Measurements from ENCODE around the gene PPFIA3. TPM values are rescaled to one million over a fixed set of nuclear protein-coding genes. Genes with fewer than 3 reads are reported as not detected.
"Not testable (repeated sequence)": the region's sequence is repeated elsewhere in the genome, so short reads cannot be mapped to it uniquely, and the experiment has no call there.

PPFIA3 gene
- total and polyA plus RNA-seq, 2 experiments from 2014 or later: 25.4 to 29.7 TPM

DNA sequence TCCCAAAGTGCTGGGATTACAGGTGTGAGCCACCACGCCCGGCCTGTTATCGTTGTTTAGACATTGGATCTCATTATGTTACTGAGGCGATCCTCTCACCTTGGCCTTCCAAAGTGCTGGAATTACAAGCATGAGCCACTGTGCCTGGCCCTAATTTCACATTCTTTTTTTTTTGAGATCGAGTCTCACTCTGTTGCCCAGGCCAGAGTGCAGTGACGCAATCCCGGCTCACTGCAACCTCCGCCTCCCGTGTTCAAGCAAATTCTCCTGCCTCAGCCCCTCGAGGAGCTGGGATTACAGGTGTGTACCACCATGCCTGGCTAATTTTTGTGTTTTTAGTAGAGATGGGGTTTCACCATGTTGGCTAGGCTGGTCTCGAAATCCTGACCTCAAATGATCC is 3.9 kb downstream of the PPFIA3 start:
- H3K9me2 ChIP-seq (ENCODE audit: insufficient read depth); DNase-seq (ENCODE audit: low spot score); H3K36me3 Mint-ChIP-seq (ENCODE audit: low read depth); H3K4me1 ChIP-seq (ENCODE audit: insufficient read depth); H3K4me2 ChIP-seq; ATAC-seq; H3K4me3 ChIP-seq; H4K20me1 ChIP-seq (replicated peaks; ENCODE audit: insufficient read depth); H2AFZ ChIP-seq; H3K9me3 Mint-ChIP-seq; H3K79me2 ChIP-seq (replicated peaks; ENCODE audit: insufficient read depth); H3K27ac ChIP-seq (ENCODE audit: low read depth); H3K4me3 Mint-ChIP-seq; H3K36me3 ChIP-seq (ENCODE audit: insufficient read depth); H3K27ac Mint-ChIP-seq; H3F3A ChIP-seq (replicated peaks; ENCODE audit: low read depth): not testable (repeated sequence)
- Mint-ChIP-seq H3K4me1 (peaks cover 12% of the 10 kb centered on the region), H3K27me3 (ENCODE audit: insufficient read depth, low read depth, poor library complexity) (peaks cover 35% of the 10 kb centered on the region)
- H3K27me3 ChIP-seq (ENCODE audit: insufficient read depth): peaks cover 36% of the 10 kb centered on the region

DNA sequence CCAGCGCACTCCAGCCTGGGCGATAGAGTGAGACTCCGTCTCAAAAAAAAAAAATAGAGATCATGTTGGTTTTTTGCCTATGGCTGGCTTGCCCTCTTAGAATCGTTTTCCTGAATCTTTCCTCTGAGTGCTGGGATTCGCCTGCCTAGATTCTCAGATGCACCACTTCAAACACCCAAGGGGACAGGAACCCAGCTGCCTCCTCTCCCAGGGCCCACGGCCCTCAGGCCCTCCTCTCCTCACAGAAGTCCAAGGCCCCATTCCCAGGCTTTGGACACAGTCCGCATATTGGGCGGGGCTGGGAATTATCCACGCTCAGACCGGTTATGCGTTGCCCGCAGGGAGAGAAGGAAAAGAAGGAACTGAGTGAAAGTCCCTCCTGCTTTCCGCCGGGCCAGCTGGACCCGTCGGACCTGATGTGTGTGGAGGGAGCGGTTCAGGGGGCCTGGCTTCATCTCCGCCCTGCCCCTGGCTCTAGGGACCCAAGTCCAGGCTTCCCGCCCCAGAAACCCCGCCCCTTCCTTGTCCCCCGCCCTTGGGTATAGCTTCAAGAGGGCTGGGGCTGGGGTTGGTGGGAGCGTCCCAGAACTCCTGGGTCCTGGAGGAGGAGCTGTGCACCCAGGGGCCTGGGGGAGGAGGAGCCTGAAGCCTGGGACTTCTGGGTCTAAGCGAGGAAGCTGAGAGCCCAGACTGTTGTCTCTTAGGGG is 5.8 kb downstream of the PPFIA3 start:
- H3K4me1 ChIP-seq (ENCODE audit: insufficient read depth): peaks cover 14% of the 10 kb centered on the region
- no peaks in the 10 kb centered on the region for H3K9me2 ChIP-seq (ENCODE audit: insufficient read depth)
- peaks cover 28% of the 10 kb centered on the region for H3K27me3 ChIP-seq (ENCODE audit: insufficient read depth)
- H3K79me2 ChIP-seq (replicated peaks; ENCODE audit: insufficient read depth): no peaks in the 10 kb centered on the region
- ATAC-seq (peak; percentile 69), DNase-seq (ENCODE audit: low spot score) (peak; percentile 85)
- H3K4me1 Mint-ChIP-seq: peaks cover 23% of the 10 kb centered on the region
- peak overlapping the region; percentile 61 for H3K4me3 ChIP-seq
- H3K4me2 ChIP-seq: peak overlapping the region; percentile 91
- H3K27ac ChIP-seq (ENCODE audit: low read depth): no peak overlapping the region
- H3K9me3 Mint-ChIP-seq: no peaks in the 10 kb centered on the region
- TF ChIP-seq POLR2AphosphoS5 (IDR thresholded peaks at IDR 0.05; ENCODE audit: low read depth) (peak; percentile 40), CREB1 (CRISPR knock-in tag; IDR thresholded peaks at IDR 0.05; ENCODE audit: low read depth) (no peak)
- H4K20me1 ChIP-seq (replicated peaks; ENCODE audit: insufficient read depth): no peaks in the 10 kb centered on the region
- H2AFZ ChIP-seq: peak overlapping the region; percentile 95
- 0 out of 2 replicates have a peak, but pooled peaks cover 10% of the 10 kb centered on the region for H3F3A ChIP-seq (replicated peaks; ENCODE audit: low read depth)
- no peaks in the 10 kb centered on the region; the same call in 2 of the 3 replicates for H3K36me3 Mint-ChIP-seq (ENCODE audit: low read depth)
- peaks cover 29% of the 10 kb centered on the region for H3K27me3 Mint-ChIP-seq (ENCODE audit: insufficient read depth, low read depth, poor library complexity)
- no peak overlapping the region for H3K27ac Mint-ChIP-seq
- peak overlapping the region; percentile 67 for H3K4me3 Mint-ChIP-seq
- no peaks in the 10 kb centered on the region for H3K36me3 ChIP-seq (ENCODE audit: insufficient read depth)

DNA sequence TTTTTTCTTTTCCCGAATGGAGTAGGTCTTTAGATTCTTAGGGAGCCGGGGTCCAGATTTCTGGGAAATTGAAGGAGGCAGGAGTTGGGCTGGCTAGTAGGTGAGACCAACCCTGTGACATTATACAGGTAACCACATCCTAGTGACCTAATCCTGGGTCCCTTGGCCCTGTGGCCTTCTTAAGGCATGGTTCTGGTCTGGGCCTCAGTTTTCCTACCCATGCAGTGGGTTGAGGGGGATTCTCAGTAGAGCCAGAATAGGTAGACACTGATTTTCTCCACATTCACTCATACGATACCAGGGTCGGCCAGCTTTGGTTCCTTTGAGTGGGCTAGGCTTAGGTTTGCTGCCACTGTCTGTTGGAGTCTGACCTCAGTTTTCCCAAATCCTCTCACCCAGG is 7.2 kb downstream of the PPFIA3 start:
- no peak for DNase-seq (ENCODE audit: low spot score)
- no peaks in the 10 kb centered on the region for H3K9me3 Mint-ChIP-seq
- Histone ChIP-seq H3K4me1 (ENCODE audit: insufficient read depth) (peaks cover 14% of the 10 kb centered on the region), H3K9me2 (ENCODE audit: insufficient read depth) (no peaks in the 10 kb centered on the region), H3K36me3 (ENCODE audit: insufficient read depth) (no peaks in the 10 kb centered on the region), H3K4me3 (no peak overlapping the region), H3K27ac (ENCODE audit: low read depth) (no peak overlapping the region), H2AFZ (no peak overlapping the region), H4K20me1 (replicated peaks; ENCODE audit: insufficient read depth) (no peaks in the 10 kb centered on the region), H3K79me2 (replicated peaks; ENCODE audit: insufficient read depth) (no peaks in the 10 kb centered on the region), H3K4me2 (no peak overlapping the region), H3K27me3 (ENCODE audit: insufficient read depth) (peaks cover 14% of the 10 kb centered on the region; the same call in 1 of the 2 replicates), H3F3A (replicated peaks; ENCODE audit: low read depth) (0 out of 2 replicates have a peak, but pooled peaks cover 10% of the 10 kb centered on the region)
- H3K27ac Mint-ChIP-seq: no peak overlapping the region
- ATAC-seq: no peak
- H3K4me3 Mint-ChIP-seq: no peak overlapping the region
- H3K27me3 Mint-ChIP-seq (ENCODE audit: insufficient read depth, low read depth, poor library complexity): peaks cover 19% of the 10 kb centered on the region
- H3K36me3 Mint-ChIP-seq (ENCODE audit: low read depth): no peaks in the 10 kb centered on the region; the same call in 2 of the 3 replicates
- peaks cover 20% of the 10 kb centered on the region for H3K4me1 Mint-ChIP-seq
- no peak for TF ChIP-seq ZNF331 (CRISPR knock-in tag; IDR thresholded peaks at IDR 0.05; ENCODE audit: low read depth)
- no peak for TF ChIP-seq CREB1 (CRISPR knock-in tag; IDR thresholded peaks at IDR 0.05; ENCODE audit: low read depth)
- TF ChIP-seq, protein P1, sequence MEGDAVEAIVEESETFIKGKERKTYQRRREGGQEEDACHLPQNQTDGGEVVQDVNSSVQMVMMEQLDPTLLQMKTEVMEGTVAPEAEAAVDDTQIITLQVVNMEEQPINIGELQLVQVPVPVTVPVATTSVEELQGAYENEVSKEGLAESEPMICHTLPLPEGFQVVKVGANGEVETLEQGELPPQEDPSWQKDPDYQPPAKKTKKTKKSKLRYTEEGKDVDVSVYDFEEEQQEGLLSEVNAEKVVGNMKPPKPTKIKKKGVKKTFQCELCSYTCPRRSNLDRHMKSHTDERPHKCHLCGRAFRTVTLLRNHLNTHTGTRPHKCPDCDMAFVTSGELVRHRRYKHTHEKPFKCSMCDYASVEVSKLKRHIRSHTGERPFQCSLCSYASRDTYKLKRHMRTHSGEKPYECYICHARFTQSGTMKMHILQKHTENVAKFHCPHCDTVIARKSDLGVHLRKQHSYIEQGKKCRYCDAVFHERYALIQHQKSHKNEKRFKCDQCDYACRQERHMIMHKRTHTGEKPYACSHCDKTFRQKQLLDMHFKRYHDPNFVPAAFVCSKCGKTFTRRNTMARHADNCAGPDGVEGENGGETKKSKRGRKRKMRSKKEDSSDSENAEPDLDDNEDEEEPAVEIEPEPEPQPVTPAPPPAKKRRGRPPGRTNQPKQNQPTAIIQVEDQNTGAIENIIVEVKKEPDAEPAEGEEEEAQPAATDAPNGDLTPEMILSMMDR (conservative IDR thresholded peaks at IDR 0.05; ENCODE audit: low read depth in 2 of 2): no peak
- no peak for TF ChIP-seq JUNB (IDR thresholded peaks at IDR 0.05; ENCODE audit: unreplicated experiment)
- no peak for TF ChIP-seq EZH2phosphoT487 (IDR thresholded peaks at IDR 0.05; ENCODE audit: unreplicated experiment)
- TF ChIP-seq, protein P2, sequence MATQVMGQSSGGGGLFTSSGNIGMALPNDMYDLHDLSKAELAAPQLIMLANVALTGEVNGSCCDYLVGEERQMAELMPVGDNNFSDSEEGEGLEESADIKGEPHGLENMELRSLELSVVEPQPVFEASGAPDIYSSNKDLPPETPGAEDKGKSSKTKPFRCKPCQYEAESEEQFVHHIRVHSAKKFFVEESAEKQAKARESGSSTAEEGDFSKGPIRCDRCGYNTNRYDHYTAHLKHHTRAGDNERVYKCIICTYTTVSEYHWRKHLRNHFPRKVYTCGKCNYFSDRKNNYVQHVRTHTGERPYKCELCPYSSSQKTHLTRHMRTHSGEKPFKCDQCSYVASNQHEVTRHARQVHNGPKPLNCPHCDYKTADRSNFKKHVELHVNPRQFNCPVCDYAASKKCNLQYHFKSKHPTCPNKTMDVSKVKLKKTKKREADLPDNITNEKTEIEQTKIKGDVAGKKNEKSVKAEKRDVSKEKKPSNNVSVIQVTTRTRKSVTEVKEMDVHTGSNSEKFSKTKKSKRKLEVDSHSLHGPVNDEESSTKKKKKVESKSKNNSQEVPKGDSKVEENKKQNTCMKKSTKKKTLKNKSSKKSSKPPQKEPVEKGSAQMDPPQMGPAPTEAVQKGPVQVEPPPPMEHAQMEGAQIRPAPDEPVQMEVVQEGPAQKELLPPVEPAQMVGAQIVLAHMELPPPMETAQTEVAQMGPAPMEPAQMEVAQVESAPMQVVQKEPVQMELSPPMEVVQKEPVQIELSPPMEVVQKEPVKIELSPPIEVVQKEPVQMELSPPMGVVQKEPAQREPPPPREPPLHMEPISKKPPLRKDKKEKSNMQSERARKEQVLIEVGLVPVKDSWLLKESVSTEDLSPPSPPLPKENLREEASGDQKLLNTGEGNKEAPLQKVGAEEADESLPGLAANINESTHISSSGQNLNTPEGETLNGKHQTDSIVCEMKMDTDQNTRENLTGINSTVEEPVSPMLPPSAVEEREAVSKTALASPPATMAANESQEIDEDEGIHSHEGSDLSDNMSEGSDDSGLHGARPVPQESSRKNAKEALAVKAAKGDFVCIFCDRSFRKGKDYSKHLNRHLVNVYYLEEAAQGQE (IDR thresholded peaks at IDR 0.05; ENCODE audit: unreplicated experiment): no peak
- TF ChIP-seq, protein P3, sequence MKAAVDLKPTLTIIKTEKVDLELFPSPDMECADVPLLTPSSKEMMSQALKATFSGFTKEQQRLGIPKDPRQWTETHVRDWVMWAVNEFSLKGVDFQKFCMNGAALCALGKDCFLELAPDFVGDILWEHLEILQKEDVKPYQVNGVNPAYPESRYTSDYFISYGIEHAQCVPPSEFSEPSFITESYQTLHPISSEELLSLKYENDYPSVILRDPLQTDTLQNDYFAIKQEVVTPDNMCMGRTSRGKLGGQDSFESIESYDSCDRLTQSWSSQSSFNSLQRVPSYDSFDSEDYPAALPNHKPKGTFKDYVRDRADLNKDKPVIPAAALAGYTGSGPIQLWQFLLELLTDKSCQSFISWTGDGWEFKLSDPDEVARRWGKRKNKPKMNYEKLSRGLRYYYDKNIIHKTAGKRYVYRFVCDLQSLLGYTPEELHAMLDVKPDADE (IDR thresholded peaks at IDR 0.05): no peak
- no peak for TF ChIP-seq ZNF114 (CRISPR knock-in tag; IDR thresholded peaks at IDR 0.05)
